ENCODE results near the gene KCNK1.

The KCNK1 gene

DNA sequence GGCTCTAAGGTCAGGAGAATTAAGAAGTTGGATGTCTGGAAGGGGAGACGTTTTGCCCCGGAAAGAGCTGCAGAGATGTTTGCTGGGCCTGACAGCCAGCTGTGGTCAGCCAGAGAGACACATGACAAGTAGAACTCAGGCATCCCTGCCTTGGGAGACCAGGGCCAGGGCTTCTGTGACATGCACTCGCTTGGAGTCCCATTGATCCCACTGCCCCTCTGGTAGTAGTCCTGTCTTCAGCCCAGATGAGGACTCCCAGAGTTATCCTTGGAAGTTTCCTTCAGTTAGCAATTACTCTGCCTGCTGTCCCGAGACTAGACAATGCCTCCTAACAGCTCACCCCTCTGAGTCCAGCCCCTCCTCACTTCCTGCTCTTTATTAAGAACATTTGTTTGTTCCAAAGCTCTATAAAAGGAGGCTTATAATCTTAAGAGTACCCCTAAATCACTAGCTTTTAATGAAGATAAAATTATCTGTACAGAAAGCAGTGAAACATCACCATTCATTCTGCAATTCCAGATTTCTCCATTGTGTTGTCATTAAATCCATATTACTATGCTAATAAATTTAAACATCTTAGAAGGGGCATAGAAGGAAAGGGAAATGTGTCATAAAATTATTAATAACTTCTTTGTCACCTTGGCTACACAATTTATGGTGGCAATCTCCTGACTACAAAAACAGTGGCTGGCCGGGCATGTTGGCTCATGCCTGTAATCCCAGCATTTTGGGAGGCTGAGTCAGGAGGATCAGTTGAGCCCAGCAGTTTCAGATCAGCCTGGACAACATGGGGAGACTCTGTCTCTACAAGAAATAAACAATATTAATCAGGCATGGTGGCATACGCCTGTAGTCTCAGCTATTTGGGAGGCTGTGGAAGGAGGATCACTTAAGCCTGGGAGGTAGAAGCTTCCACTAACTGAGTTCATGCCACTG is 94.2 kb downstream of the KCNK1 start:
- DNase-seq: no peak

DNA sequence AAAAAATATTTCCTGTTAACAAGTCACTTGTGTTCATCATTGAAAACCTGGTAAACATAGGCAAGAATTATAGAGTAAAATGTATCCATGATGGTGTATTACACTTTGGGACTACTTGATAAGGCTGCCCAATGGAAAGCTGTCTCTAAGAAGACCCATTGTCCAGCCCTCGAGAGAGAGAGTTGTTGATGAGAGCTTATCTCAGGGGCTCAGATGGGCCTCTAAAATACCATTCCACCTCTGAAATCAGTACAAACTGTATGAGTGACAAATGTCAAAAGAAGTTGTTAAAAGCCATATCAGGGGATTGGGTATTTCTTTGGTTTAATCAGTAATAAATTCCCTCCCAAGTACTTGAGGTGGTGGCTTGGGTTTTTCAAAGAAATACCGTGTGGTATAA is 96.1 kb downstream of the KCNK1 start:
- no peak for DNase-seq

DNA sequence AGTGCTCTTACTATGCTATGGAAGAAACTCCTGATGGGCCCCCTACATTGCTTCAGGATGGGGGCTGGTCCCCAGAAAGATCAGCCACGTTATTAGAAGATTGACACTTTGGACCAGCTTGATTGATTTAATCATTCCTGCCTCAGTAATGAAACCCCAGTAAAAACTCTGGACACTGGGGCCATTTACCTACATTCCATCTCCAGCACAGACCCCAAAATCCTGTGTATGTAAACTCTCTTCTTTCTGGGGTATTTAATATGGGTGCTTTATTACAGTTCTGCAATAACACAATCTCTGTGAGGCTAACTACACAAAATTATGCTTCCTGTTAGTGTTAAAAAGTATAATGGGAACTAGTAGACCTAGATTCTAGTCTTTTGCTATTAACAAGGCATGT is 96.6 kb downstream of the KCNK1 start:
- DNase-seq: no peak

DNA sequence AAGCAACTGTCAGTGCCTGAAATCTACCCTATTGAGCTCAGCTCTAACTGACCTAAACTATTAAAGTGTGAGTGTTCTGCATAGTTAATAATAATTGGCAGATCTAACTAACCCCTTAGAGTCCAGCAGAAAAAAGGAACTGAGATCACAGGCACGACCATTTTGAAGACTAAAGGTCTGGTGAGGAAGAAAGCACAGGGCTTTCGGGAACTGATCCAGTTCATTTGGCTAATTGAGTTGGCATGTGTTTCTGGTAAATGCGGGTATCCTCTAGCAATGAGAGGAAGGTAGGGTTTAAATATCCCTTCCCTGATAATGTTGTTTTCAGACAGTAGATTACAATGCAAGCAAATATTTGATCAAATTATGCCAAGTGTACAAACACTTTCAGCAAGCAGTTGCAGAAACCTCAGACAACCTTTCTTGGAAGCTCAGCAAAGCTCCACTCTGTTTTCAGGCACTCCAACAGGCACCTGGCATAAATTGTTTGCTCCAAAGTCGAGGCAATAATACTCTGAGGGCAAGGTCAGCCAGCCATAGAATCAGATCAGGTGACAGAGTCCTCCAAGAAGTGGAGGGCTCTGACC is 100.8 kb downstream of the KCNK1 start:
- DNase-seq: no peak

DNA sequence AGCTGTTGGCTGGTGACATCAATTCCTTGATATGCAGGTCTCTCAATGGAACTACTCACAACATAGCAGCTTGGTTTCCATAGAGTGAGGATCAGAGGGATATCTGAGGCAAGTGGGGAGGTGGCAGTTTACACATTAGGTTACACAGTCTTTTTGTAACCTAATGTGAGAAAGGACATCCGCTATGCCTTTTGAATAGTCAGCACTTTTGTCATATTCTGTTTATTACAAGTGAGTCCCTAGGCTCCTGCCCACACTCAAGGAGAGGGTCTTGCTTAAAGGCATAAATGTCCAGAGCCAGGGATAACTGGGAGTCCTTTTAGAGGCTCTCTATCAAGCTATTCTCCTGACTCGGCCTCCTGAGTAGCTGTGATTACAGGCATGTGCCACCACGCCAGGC is 104.2 kb downstream of the KCNK1 start:
- DNase-seq: no peak

DNA sequence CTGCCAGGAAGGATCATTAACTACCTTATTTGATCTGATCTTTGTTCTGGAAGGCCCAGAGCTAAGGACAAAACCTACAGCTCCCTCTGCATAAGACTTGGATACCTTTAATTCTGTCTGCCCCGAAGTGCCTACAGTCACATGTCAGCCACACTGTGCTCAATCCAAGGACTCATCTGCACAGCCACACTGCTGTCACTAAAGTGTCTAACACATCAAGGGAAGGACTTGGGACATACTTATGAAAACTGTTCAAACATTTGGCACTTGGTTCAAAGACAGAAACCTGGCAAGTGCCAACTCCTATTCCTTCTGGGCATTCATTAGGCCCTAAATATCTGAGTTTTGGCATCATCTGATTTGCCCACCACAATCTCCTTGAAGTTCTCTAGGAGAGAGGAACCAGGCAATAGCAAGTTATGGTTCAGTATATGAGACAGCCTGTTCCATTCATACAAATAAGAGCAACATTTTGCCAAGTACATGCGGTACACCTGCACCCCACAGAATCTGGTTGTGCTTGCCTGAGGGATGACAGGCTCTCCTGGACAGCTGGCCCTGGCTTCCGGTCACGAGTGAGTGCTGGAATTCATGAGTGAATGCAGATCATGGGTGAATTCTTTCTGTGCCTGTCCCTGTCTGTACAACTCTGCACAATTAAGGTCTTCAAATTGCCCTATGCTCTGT is 105.9 kb downstream of the KCNK1 start:
- no peak for DNase-seq

DNA sequence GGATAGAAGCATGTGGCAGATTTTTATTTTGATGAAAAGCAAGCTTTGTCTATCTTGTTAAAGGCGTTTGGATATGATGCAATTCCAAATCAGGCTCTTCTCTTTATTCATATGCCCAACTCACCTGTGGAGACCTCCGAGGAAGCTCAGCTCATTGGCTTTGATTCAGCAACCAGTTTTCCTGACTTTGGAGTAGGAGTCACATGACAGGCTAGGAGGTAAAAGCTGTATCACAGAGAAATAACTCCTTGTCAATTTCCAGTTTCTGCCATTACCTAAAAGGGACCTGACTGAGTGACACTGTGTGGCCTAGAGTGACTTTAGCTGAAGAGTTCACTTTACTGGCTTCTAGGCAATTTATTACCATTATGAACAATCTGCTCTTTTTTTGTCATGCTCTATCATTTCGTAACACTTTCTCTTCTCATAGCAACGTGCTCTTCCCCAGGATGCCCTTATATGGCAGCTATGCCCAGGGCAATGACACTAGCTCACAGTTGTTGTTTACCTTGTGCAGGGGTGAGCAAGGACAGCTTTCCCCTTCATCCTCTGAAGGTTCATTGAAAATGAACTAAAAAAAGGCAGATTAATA is 107.2 kb downstream of the KCNK1 start:
- no peak for DNase-seq
